H9 (cell line): ENCODE data around the gene UNC5C. TPM values are rescaled to one million over a fixed set of nuclear protein-coding genes. Genes with fewer than 3 reads are reported as not detected.
A peak's percentile ranks its signal among the peaks of the same experiment; 100 is the strongest.

Experiments
- DNase-seq: peaks from one replicate; pipeline ENCODE4 v3.0.0-alpha.2; 2017
- H2AFZ ChIP-seq: one replicate; pipeline ENCODE4 v1.6.1; 2013; ENCODE audit warnings: mild to moderate bottlenecking, low read length, control low read depth, moderate library complexity
- H2AK5ac ChIP-seq: 2 replicates; pipeline ENCODE4 v1.6.1; 2013; ENCODE audit warnings: low read length, control low read depth, mixed read lengths; ENCODE audit not compliant: insufficient read length
- H2BK120ac ChIP-seq: one replicate; pipeline ENCODE4 v1.6.1; 2013; ENCODE audit warnings: low read depth, mild to moderate bottlenecking, low read length, control low read depth, inconsistent platforms; ENCODE audit not compliant: poor library complexity, severe bottlenecking
- H2BK12ac ChIP-seq: 2 replicates; pipeline ENCODE4 v1.6.1; 2013; ENCODE audit warnings: low read length, control low read depth, mixed read lengths, low read depth; ENCODE audit not compliant: insufficient read length
- H2BK15ac ChIP-seq: 2 replicates; pipeline ENCODE4 v1.6.1; 2013; ENCODE audit warnings: low read depth, low read length, control low read depth
- H2BK20ac ChIP-seq: one replicate; pipeline ENCODE4 v1.6.1; 2013; ENCODE audit warnings: low read depth, mild to moderate bottlenecking, low read length, control low read depth, inconsistent platforms; ENCODE audit not compliant: poor library complexity, severe bottlenecking
- H2BK5ac ChIP-seq: 2 replicates; pipeline ENCODE4 v1.6.1; 2013; ENCODE audit warnings: low read length, control low read depth, mixed read lengths; ENCODE audit not compliant: insufficient read length
- H3K14ac ChIP-seq: 2 replicates; pipeline ENCODE4 v1.6.1; 2013; ENCODE audit warnings: low read length, control low read depth; ENCODE audit not compliant: insufficient read depth
- H3K18ac ChIP-seq: 2 replicates; pipeline ENCODE4 v1.6.1; 2013; ENCODE audit warnings: low read depth, mild to moderate bottlenecking, mixed read lengths, low read length, control low read depth; ENCODE audit not compliant: insufficient read length
- H3K23ac ChIP-seq: 2 replicates; pipeline ENCODE4 v1.6.1; 2013; ENCODE audit warnings: low read length, control low read depth, mixed read lengths, low read depth; ENCODE audit not compliant: insufficient read length
- H3K23me2 ChIP-seq: 2 replicates; pipeline ENCODE4 v1.6.1; 2013; ENCODE audit warnings: low read depth, mild to moderate bottlenecking, mixed read lengths, low read length, control low read depth; ENCODE audit not compliant: insufficient read length, poor library complexity, severe bottlenecking
- H3K27ac ChIP-seq: 2 replicates; pipeline ENCODE4 v1.5.1; 2013; ENCODE audit warnings: low read length, control low read depth, mixed read lengths, low read depth; ENCODE audit not compliant: insufficient read length
- H3K27me3 ChIP-seq: 2 replicates; pipeline ENCODE4 v1.6.1; 2013; ENCODE audit warnings: low read length, control low read depth, inconsistent platforms; ENCODE audit not compliant: insufficient read depth
- H3K4ac ChIP-seq: 2 replicates; pipeline ENCODE4 v1.6.1; 2013; ENCODE audit warnings: low read depth, mild to moderate bottlenecking, control low read depth, inconsistent platforms, low read length, moderate library complexity
- H3K4me1 ChIP-seq: 2 replicates; pipeline ENCODE4 v1.6.1; 2013; ENCODE audit warnings: low read length, control low read depth, inconsistent platforms; ENCODE audit not compliant: insufficient read depth
- H3K4me2 ChIP-seq: 2 replicates; pipeline ENCODE4 v1.6.1; 2013; ENCODE audit warnings: low read length, control low read depth, mixed read lengths; ENCODE audit not compliant: insufficient read length, insufficient read depth
- H3K56ac ChIP-seq: 2 replicates; pipeline ENCODE4 v1.6.1; 2013; ENCODE audit warnings: low read depth, mild to moderate bottlenecking, mixed read lengths, low read length, control low read depth; ENCODE audit not compliant: insufficient read length
- H3K79me1 ChIP-seq: 2 replicates; pipeline ENCODE4 v1.6.1; 2013; ENCODE audit warnings: low read depth, mild to moderate bottlenecking, moderate library complexity, low read length, control low read depth, inconsistent platforms; ENCODE audit not compliant: insufficient read depth, poor library complexity, severe bottlenecking
- H3K79me2 ChIP-seq: 2 replicates; pipeline ENCODE4 v1.6.1; 2013; ENCODE audit warnings: low read length, control low read depth, inconsistent platforms; ENCODE audit not compliant: insufficient read depth
- H3K9ac ChIP-seq: 2 replicates; pipeline ENCODE4 v1.6.1; 2013; ENCODE audit warnings: low read length, control low read depth, mixed read lengths; ENCODE audit not compliant: insufficient read length; ENCODE audit errors: extremely low read depth
- H3K9me3 ChIP-seq: one replicate; pipeline ENCODE4 v1.6.1; 2013; ENCODE audit warnings: low read depth, low read length, inconsistent platforms; ENCODE audit not compliant: control insufficient read depth
- H3T11ph ChIP-seq: one replicate; pipeline ENCODE4 v1.6.1; 2013; ENCODE audit warnings: mild to moderate bottlenecking, low read length, control low read depth, inconsistent platforms
- H4K20me1 ChIP-seq: one replicate; pipeline ENCODE4 v1.6.1; 2013; ENCODE audit not compliant: control insufficient read depth, insufficient read length, insufficient read depth
- H4K5ac ChIP-seq: 2 replicates; pipeline ENCODE4 v1.6.1; 2013; ENCODE audit warnings: low read depth, mild to moderate bottlenecking, mixed read lengths, low read length, control low read depth; ENCODE audit not compliant: insufficient read length
- H4K8ac ChIP-seq: replicated peaks from 2 replicates; pipeline ENCODE4 v1.6.1; 2013; ENCODE audit warnings: low read length, control low read depth, mixed read lengths, low read depth; ENCODE audit not compliant: insufficient read length
- H4K91ac ChIP-seq: 2 replicates; pipeline ENCODE4 v1.6.1; 2013; ENCODE audit warnings: low read depth, mild to moderate bottlenecking, moderate library complexity, mixed read lengths, low read length, control low read depth; ENCODE audit not compliant: insufficient read length
- H3K27ac Mint-ChIP-seq, 3 experiments: 2 replicates in 2 of 3; 3 replicates in 1 of 3; pipeline ENCODE4 v1.8.0; 2020 to 2021; ENCODE audit warnings: mixed read lengths in 3 of 3, mild to moderate bottlenecking in 1 of 3, moderate library complexity in 1 of 3
- H3K27me3 Mint-ChIP-seq: 2 replicates; pipeline ENCODE4 v1.8.0; 2021; ENCODE audit warnings: low read depth, mild to moderate bottlenecking, moderate library complexity, mixed read lengths
- H3K36me3 Mint-ChIP-seq, 3 experiments: 2 replicates in 2 of 3; 3 replicates in 1 of 3; pipeline ENCODE4 v1.8.0; 2020 to 2021; ENCODE audit warnings: low read depth in 3 of 3, mixed read lengths in 3 of 3; ENCODE audit not compliant: insufficient read depth in 1 of 3
- H3K4me1 Mint-ChIP-seq, 2 experiments: 2 replicates each; pipeline ENCODE4 v1.8.0; 2020; ENCODE audit warnings: mixed read lengths in 2 of 2
- H3K4me3 Mint-ChIP-seq, 2 experiments: 2 replicates in 1 of 2; 3 replicates in 1 of 2; pipeline ENCODE4 v1.8.0; 2020 to 2021; ENCODE audit warnings: mild to moderate bottlenecking in 2 of 2, mixed read lengths in 2 of 2, moderate library complexity in 1 of 2
- H3K9me3 Mint-ChIP-seq, 2 experiments: 2 replicates in 1 of 2; 3 replicates in 1 of 2; pipeline ENCODE4 v1.8.0; 2020; ENCODE audit warnings: mild to moderate bottlenecking in 2 of 2, mixed read lengths in 2 of 2, moderate library complexity in 1 of 2
- WGBS: extraction: QIAGEN DNeasy Blood & Tissue Kit; methylation state at CpG from one replicate; pipeline ENCODE4 v1.1.7; 2013; ENCODE audit warnings: missing lambda C conversion rate, low lambda C conversion rate, mixed read lengths; ENCODE audit not compliant: insufficient read length; ENCODE audit errors: extremely low coverage; 5-methylcytosine and 5-hydroxymethylcytosine counted together
- total RNA-seq: library from RNA; stranded (reverse); gene quantifications from 2 replicates; pipeline ENCODE4 v1.2.1, GENCODE V29; 2021
- TF ChIP-seq, protein P1 (sequence below): fragments of 200-600 bp; sonication (generic); conservative IDR thresholded peaks from 3 replicates; pipeline ENCODE4 v1.8.0; 2021; ENCODE audit warnings: antibody characterized with exemption, mild to moderate bottlenecking

The UNC5C gene
- total RNA-seq, 1 experiment from 2014 or later: not detected

DNA sequence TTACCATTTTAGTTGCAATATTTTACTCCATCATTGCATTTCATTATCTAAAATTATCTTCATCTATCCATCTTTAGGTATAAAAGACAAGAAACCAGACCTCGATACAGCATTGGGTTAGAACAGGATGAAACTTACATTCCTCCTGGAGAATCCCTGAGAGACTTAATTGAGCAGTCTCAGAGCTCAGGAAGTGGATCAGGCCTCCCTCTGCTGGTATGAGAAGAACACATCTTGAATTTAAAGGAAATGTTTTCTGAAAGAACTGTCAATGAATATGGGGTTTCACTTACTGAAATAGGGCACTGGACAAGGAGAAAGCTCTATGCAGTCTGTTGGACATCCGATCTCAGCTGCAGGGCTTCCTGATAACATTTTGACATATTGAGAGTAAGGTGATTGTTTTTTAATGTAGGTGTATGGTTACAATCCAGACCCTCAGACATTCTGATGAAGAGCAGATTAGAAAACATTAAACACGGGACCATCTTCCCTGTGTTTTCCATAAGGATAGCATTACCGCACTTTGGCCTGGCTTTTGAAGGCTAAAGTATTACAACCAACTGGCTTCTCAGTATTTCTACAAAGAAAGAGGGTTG lies 423.8 kb downstream of the UNC5C start:
- Histone ChIP-seq H3K4me2 (no peak overlapping the region), H3K9me3 (no peaks in the 10 kb centered on the region), H3T11ph (no peak overlapping the region), H2AFZ (no peak overlapping the region), H4K5ac (no peak overlapping the region), H2BK15ac (no peak overlapping the region), H3K4me1 (no peaks in the 10 kb centered on the region), H3K14ac (no peak overlapping the region), H4K20me1 (no peaks in the 10 kb centered on the region), H2BK20ac (no peak overlapping the region), H3K56ac (no peak overlapping the region), H2BK120ac (no peak overlapping the region), H3K4ac (no peak overlapping the region), H3K23me2 (no peaks in the 10 kb centered on the region), H4K8ac (no peak overlapping the region), H3K27ac (no peak overlapping the region), H2BK5ac (no peak overlapping the region), H3K23ac (no peak overlapping the region), H3K18ac (no peak overlapping the region), H4K91ac (no peak overlapping the region), H3K9ac (no peak overlapping the region), H3K79me1 (no peaks in the 10 kb centered on the region), H3K27me3 (no peaks in the 10 kb centered on the region), H2AK5ac (no peak overlapping the region), H2BK12ac (no peak overlapping the region), H3K79me2 (no peaks in the 10 kb centered on the region)
- H3K27me3 Mint-ChIP-seq: no peaks in the 10 kb centered on the region
- H3K36me3 Mint-ChIP-seq: no peaks in the 10 kb centered on the region
- no CpG with 5 or more reads among the region's 4 CpGs for WGBS
- TF ChIP-seq, protein P1, sequence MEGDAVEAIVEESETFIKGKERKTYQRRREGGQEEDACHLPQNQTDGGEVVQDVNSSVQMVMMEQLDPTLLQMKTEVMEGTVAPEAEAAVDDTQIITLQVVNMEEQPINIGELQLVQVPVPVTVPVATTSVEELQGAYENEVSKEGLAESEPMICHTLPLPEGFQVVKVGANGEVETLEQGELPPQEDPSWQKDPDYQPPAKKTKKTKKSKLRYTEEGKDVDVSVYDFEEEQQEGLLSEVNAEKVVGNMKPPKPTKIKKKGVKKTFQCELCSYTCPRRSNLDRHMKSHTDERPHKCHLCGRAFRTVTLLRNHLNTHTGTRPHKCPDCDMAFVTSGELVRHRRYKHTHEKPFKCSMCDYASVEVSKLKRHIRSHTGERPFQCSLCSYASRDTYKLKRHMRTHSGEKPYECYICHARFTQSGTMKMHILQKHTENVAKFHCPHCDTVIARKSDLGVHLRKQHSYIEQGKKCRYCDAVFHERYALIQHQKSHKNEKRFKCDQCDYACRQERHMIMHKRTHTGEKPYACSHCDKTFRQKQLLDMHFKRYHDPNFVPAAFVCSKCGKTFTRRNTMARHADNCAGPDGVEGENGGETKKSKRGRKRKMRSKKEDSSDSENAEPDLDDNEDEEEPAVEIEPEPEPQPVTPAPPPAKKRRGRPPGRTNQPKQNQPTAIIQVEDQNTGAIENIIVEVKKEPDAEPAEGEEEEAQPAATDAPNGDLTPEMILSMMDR: peak; percentile 74
- H3K4me3 Mint-ChIP-seq: no peak overlapping the region
- H3K27ac Mint-ChIP-seq: no peak overlapping the region
- peak; percentile 41 for DNase-seq
- no peaks in the 10 kb centered on the region for H3K9me3 Mint-ChIP-seq
- no peaks in the 10 kb centered on the region for H3K4me1 Mint-ChIP-seq
